ENCODE measurements around the gene RFC3. TPM values are rescaled to one million over a fixed set of nuclear protein-coding genes. Genes with fewer than 3 reads are reported as not detected.

Gene RFC3
- total RNA-seq, 1 donor from 2014 or later: 17.3 TPM

DNA sequence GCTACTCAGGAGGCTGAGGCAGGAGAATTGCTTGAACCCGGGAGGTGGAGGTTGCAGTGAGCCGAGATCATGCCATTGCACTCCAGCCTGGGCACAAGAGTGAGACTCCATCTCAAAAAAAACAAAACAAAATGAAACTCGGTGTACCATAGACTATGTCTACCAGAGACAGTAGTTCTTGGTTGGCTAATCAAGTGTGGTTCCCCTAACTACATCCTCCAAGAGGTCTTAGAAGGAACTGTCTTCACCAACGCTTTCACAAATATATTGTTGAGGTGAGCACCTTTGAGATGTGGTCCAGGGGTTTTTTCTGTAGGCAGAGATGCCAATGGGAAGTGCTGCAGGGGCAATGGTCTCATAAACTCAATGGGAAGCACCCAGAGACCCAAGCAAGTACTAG is 48.0 kb downstream of the RFC3 start:
- no peak for DNase-seq (ENCODE audit: low spot score)

DNA sequence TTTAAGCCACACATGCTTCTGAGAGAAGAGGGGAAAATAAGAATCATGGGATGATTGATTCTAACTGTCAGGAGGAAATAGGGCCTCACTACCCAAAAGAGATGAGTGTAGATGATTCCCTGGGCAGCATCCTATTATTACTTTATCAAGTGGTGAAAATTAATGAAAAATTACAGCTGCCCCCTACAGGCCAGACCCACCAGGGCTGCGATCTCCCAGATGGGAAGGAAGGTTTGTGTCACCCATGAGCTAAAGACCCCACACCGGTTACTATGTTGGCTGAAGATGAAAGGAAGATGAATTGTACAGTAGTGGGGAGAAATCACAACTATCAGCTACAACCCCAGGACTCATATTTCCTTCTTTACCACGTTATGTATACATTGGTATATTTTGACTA is 49.5 kb downstream of the RFC3 start:
- no peak for DNase-seq (ENCODE audit: low spot score)

GRCh38 chr13:33868343-33868994 is 50.5 kb downstream of the RFC3 start:
- no peak for DNase-seq (ENCODE audit: low spot score)

GRCh38 chr13:33869005-33869404 is 51.1 kb downstream of the RFC3 start:
- DNase-seq (ENCODE audit: low spot score): no peak

- DNase-seq (ENCODE audit: low spot score): no peak
Observed at GRCh38 chr13:33870046-33870668, 52.2 kb downstream of the RFC3 start.

GRCh38 chr13:33871207-33872004 is 53.5 kb downstream of the RFC3 start:
- no peak for DNase-seq (ENCODE audit: low spot score)

DNA sequence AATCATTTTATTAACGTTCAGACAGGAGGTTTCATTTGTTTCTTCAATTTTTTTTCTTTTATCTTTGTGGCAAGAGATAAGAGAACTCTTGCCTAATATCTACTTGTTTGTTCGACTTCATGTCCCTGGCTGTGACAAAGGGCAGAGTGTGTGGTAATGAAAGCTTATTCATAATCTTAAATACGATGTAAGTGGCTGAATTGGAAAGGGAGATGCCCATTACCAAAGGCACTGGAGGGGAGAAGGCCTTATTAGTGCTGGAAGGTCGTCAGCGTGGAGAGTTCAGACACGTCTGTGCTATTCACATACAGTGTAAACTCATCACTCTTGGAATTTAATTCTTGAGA is 54.0 kb downstream of the RFC3 start:
- no peak for DNase-seq (ENCODE audit: low spot score)

- DNase-seq (ENCODE audit: low spot score): no peak
Observed at GRCh38 chr13:33873251-33873908, 55.4 kb downstream of the RFC3 start.

DNA sequence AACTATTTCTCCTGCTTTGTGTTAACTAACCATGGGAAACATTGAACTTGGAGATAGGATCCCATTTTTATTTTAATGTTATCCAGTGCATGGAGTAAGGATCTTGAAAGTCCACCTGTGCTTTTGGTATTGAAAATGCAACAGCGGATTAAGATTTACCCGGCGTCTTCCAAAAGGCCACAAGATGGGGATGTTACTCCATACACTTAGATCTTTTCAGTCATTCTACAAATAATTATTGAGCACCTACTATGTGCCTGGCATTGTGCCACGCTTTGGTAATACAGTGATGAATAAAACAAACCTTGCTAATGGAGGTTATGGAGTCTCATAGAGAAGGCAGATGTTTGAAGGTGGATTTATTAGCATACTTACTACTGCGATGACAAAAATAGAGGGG is 56.9 kb downstream of the RFC3 start:
- no peak for DNase-seq (ENCODE audit: low spot score)

- DNase-seq (ENCODE audit: low spot score): no peak
Observed at GRCh38 chr13:33875618-33876401, 57.9 kb downstream of the RFC3 start.

GRCh38 chr13:33876716-33877394 is 58.9 kb downstream of the RFC3 start:
- peak; percentile 96 for DNase-seq (ENCODE audit: low spot score)

DNA sequence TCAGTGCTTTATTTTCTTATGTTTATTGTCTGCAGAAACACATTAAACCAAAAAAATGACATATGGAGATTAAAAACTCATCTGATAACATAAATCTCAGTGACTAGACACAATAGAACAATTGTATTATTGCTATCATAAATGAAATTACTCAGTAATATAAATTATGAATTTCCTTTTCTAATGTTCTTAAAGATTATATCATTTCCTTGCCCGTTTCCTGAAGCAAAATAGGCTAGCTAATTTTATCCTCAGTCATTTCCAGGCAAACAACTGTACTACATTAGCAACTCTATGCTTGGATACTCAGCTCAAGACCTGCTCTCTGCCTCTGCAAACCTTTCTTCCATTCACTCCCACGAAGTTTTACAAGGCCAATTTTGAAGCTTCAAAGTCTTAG is 61.2 kb downstream of the RFC3 start:
- DNase-seq (ENCODE audit: low spot score): no peak

- DNase-seq (ENCODE audit: low spot score): no peak
Observed at GRCh38 chr13:33882804-33883203, 64.9 kb downstream of the RFC3 start.

DNA sequence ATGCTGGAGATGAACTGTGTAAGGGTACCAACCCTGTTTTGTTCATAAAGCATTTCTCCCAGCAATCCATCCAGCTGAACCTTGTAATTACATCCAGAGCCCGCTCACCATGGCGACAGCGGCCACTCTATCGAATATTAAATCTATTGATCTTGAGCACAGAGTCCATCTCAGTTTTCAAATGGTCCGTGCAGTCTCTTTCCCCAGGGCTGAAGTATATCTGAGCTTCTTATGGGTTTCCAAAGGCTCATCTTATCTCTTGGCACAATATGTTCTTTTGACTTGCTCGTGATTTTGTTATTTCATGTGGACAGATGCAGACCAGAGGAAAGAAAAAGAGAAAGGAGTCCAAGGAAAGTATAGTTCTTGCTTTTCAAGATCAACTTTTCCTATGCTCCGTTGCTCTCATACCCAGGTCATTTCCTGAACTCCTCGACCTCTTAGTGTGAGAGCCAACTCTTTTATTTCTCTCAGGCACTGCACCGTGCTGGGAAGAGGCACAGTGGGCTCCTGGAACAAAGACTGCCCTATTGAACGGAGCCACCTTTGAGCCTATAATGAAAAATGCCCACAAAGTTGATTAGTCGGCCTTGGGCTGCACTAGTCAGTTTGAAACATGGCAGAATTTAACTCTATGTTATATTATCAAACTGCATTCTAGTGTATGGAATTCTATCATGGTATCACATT is 66.7 kb downstream of the RFC3 start:
- peak; percentile 59 for DNase-seq (ENCODE audit: low spot score)
